Measurements from ENCODE around the gene FOXN3.

Gene FOXN3

GRCh38 chr14:89356927-89357326 lies 60.1 kb downstream of the FOXN3 start:
- no peak overlapping the region for H4K8ac ChIP-seq (ENCODE audit: low read depth, low read length)
- H3K36me3 ChIP-seq (ENCODE audit: control insufficient read depth, insufficient read depth, low read length) = no peaks in the 10 kb centered on the region
- no peak for DNase-seq
- H3K4me2 ChIP-seq (ENCODE audit: low read length) = no peak overlapping the region
- H4K5ac ChIP-seq (ENCODE audit: low read length) = no peak overlapping the region
- H3K4me1 ChIP-seq (ENCODE audit: control insufficient read depth, low read depth, low read length) = peaks cover 7% of the 10 kb centered on the region
- H3K23ac ChIP-seq (ENCODE audit: low read length) = no peak overlapping the region
- H2BK5ac ChIP-seq (ENCODE audit: low read length) = no peak overlapping the region
- H3K56ac ChIP-seq (ENCODE audit: low read length) = no peak overlapping the region
- H3K9ac ChIP-seq (ENCODE audit: low read length) = no peak overlapping the region
- H2AK5ac ChIP-seq (ENCODE audit: low read length) = no peak overlapping the region
- no CpG with 5 or more reads among the region's 5 CpGs for WGBS (ENCODE audit: extremely low coverage, insufficient coverage, low lambda C conversion rate)
- no peak overlapping the region for H3K18ac ChIP-seq (ENCODE audit: low read length)
- peaks cover 21% of the 10 kb centered on the region for H3K79me2 ChIP-seq (ENCODE audit: control insufficient read depth, insufficient read depth, low read length)
- H3K4me3 ChIP-seq (ENCODE audit: low read length) = no peak overlapping the region
- H3K27me3 ChIP-seq (ENCODE audit: insufficient read depth, low read length, poor library complexity) = no peaks in the 10 kb centered on the region
- peaks cover 3% of the 10 kb centered on the region for H3K79me1 ChIP-seq (ENCODE audit: low read length)
- no peak overlapping the region for H2BK120ac ChIP-seq (ENCODE audit: low read depth, low read length)
- H3K27ac ChIP-seq (ENCODE audit: low read depth, low read length) = no peak overlapping the region
- no peak overlapping the region for H2BK15ac ChIP-seq (replicated peaks; ENCODE audit: low read depth)
- H3K4ac ChIP-seq (ENCODE audit: low read depth, low read length) = no peak overlapping the region

GRCh38 chr14:89356496-89356895 lies 60.5 kb downstream of the FOXN3 start:
- Histone ChIP-seq H3K79me1 (ENCODE audit: low read length) (peaks cover 3% of the 10 kb centered on the region), H3K4me1 (ENCODE audit: control insufficient read depth, low read depth, low read length) (peaks cover 9% of the 10 kb centered on the region), H3K9ac (ENCODE audit: low read length) (no peak overlapping the region), H2BK15ac (replicated peaks; ENCODE audit: low read depth) (no peak overlapping the region), H4K8ac (ENCODE audit: low read depth, low read length) (no peak overlapping the region), H3K4ac (ENCODE audit: low read depth, low read length) (no peak overlapping the region), H3K23ac (ENCODE audit: low read length) (no peak overlapping the region), H2BK120ac (ENCODE audit: low read depth, low read length) (no peak overlapping the region), H3K4me3 (ENCODE audit: low read length) (no peak overlapping the region), H4K5ac (ENCODE audit: low read length) (no peak overlapping the region), H3K36me3 (ENCODE audit: control insufficient read depth, insufficient read depth, low read length) (no peaks in the 10 kb centered on the region), H3K56ac (ENCODE audit: low read length) (no peak overlapping the region), H2AK5ac (ENCODE audit: low read length) (no peak overlapping the region), H3K4me2 (ENCODE audit: low read length) (no peak overlapping the region), H3K18ac (ENCODE audit: low read length) (no peak overlapping the region), H3K27ac (ENCODE audit: low read depth, low read length) (no peak overlapping the region), H3K79me2 (ENCODE audit: control insufficient read depth, insufficient read depth, low read length) (peaks cover 21% of the 10 kb centered on the region), H3K27me3 (ENCODE audit: insufficient read depth, low read length, poor library complexity) (no peaks in the 10 kb centered on the region), H2BK5ac (ENCODE audit: low read length) (no peak overlapping the region)
- WGBS (ENCODE audit: extremely low coverage, insufficient coverage, low lambda C conversion rate) = no CpG with 5 or more reads among the region's 3 CpGs
- no peak for DNase-seq

- Histone ChIP-seq H3K4ac (ENCODE audit: low read depth, low read length) (no peak overlapping the region), H3K4me2 (ENCODE audit: low read length) (no peak overlapping the region)
- WGBS (ENCODE audit: extremely low coverage, insufficient coverage, low lambda C conversion rate) = no CpG with 5 or more reads among the region's 3 CpGs
These were observed 63.3 kb downstream of the FOXN3 start for GRCh38 chr14:89353766-89354113.

GRCh38 chr14:89352976-89353765 lies 63.9 kb downstream of the FOXN3 start:
- no peaks in the 10 kb centered on the region for H3K27me3 ChIP-seq (ENCODE audit: insufficient read depth, low read length, poor library complexity)
- no peak overlapping the region for H3K4ac ChIP-seq (ENCODE audit: low read depth, low read length)
- WGBS (ENCODE audit: extremely low coverage, insufficient coverage, low lambda C conversion rate) = no CpG with 5 or more reads among the region's 6 CpGs
- peak overlapping the region; percentile 70 for H4K8ac ChIP-seq (ENCODE audit: low read depth, low read length)
- H3K79me1 ChIP-seq (ENCODE audit: low read length) = peaks cover 7% of the 10 kb centered on the region
- no peak for DNase-seq
- no peak overlapping the region for H3K23ac ChIP-seq (ENCODE audit: low read length)
- H3K27ac ChIP-seq (ENCODE audit: low read depth, low read length) = peak overlapping the region; percentile 78
- H3K56ac ChIP-seq (ENCODE audit: low read length) = no peak overlapping the region
- H3K4me3 ChIP-seq (ENCODE audit: low read length) = no peak overlapping the region
- H2BK15ac ChIP-seq (replicated peaks; ENCODE audit: low read depth) = no peak overlapping the region
- no peak overlapping the region for H4K5ac ChIP-seq (ENCODE audit: low read length)
- peaks cover 10% of the 10 kb centered on the region for H3K4me1 ChIP-seq (ENCODE audit: control insufficient read depth, low read depth, low read length)
- H2AK5ac ChIP-seq (ENCODE audit: low read length) = no peak overlapping the region
- H2BK120ac ChIP-seq (ENCODE audit: low read depth, low read length) = peak overlapping the region; percentile 35
- peaks cover 25% of the 10 kb centered on the region for H3K79me2 ChIP-seq (ENCODE audit: control insufficient read depth, insufficient read depth, low read length)
- peak overlapping the region; percentile 34 for H3K18ac ChIP-seq (ENCODE audit: low read length)
- H3K36me3 ChIP-seq (ENCODE audit: control insufficient read depth, insufficient read depth, low read length) = peaks cover 4% of the 10 kb centered on the region
- H3K9ac ChIP-seq (ENCODE audit: low read length) = no peak overlapping the region
- H2BK5ac ChIP-seq (ENCODE audit: low read length) = no peak overlapping the region
- H3K4me2 ChIP-seq (ENCODE audit: low read length) = no peak overlapping the region

More at GRCh38 chr14:89353766-89354113, 63.3 kb downstream of the FOXN3 start:
- H3K79me1 ChIP-seq (ENCODE audit: low read length) = peaks cover 5% of the 10 kb centered on the region
- H2BK15ac ChIP-seq (replicated peaks; ENCODE audit: low read depth) = no peak overlapping the region
- H3K27ac ChIP-seq (ENCODE audit: low read depth, low read length) = no peak overlapping the region
- no peak overlapping the region for H4K8ac ChIP-seq (ENCODE audit: low read depth, low read length)
- no peak overlapping the region for H3K56ac ChIP-seq (ENCODE audit: low read length)
- no peaks in the 10 kb centered on the region for H3K27me3 ChIP-seq (ENCODE audit: insufficient read depth, low read length, poor library complexity)
- H3K4me1 ChIP-seq (ENCODE audit: control insufficient read depth, low read depth, low read length) = peaks cover 10% of the 10 kb centered on the region
- H3K18ac ChIP-seq (ENCODE audit: low read length) = no peak overlapping the region
- no peak overlapping the region for H2BK5ac ChIP-seq (ENCODE audit: low read length)
- no peak overlapping the region for H2BK120ac ChIP-seq (ENCODE audit: low read depth, low read length)
- no peak overlapping the region for H3K4me3 ChIP-seq (ENCODE audit: low read length)
- H2AK5ac ChIP-seq (ENCODE audit: low read length) = no peak overlapping the region
- peaks cover 4% of the 10 kb centered on the region for H3K36me3 ChIP-seq (ENCODE audit: control insufficient read depth, insufficient read depth, low read length)
- DNase-seq = no peak
- H3K79me2 ChIP-seq (ENCODE audit: control insufficient read depth, insufficient read depth, low read length) = peaks cover 27% of the 10 kb centered on the region
- H4K5ac ChIP-seq (ENCODE audit: low read length) = no peak overlapping the region
- H3K9ac ChIP-seq (ENCODE audit: low read length) = no peak overlapping the region
- H3K23ac ChIP-seq (ENCODE audit: low read length) = no peak overlapping the region

GRCh38 chr14:89351516-89352404 lies 65.3 kb downstream of the FOXN3 start:
- no peak overlapping the region for H4K8ac ChIP-seq (ENCODE audit: low read depth, low read length)
- H3K4me3 ChIP-seq (ENCODE audit: low read length) = no peak overlapping the region
- H3K27ac ChIP-seq (ENCODE audit: low read depth, low read length) = peak overlapping the region; percentile 78
- peak overlapping the region; percentile 45 for H3K9ac ChIP-seq (ENCODE audit: low read length)
- no peaks in the 10 kb centered on the region for H3K27me3 ChIP-seq (ENCODE audit: insufficient read depth, low read length, poor library complexity)
- peaks cover 4% of the 10 kb centered on the region for H3K36me3 ChIP-seq (ENCODE audit: control insufficient read depth, insufficient read depth, low read length)
- H2AK5ac ChIP-seq (ENCODE audit: low read length) = peak overlapping the region; percentile 78
- peaks cover 10% of the 10 kb centered on the region for H3K4me1 ChIP-seq (ENCODE audit: control insufficient read depth, low read depth, low read length)
- H3K4ac ChIP-seq (ENCODE audit: low read depth, low read length) = peak overlapping the region; percentile 64
- H3K4me2 ChIP-seq (ENCODE audit: low read length) = no peak overlapping the region
- no peak overlapping the region for H2BK15ac ChIP-seq (replicated peaks; ENCODE audit: low read depth)
- H2BK5ac ChIP-seq (ENCODE audit: low read length) = peak overlapping the region; percentile 70
- peaks cover 25% of the 10 kb centered on the region for H3K79me2 ChIP-seq (ENCODE audit: control insufficient read depth, insufficient read depth, low read length)
- H3K23ac ChIP-seq (ENCODE audit: low read length) = no peak overlapping the region
- H3K18ac ChIP-seq (ENCODE audit: low read length) = peak overlapping the region; percentile 92
- H3K79me1 ChIP-seq (ENCODE audit: low read length) = peaks cover 14% of the 10 kb centered on the region
- DNase-seq = peak; percentile 66
- no peak overlapping the region for H4K5ac ChIP-seq (ENCODE audit: low read length)
- peak overlapping the region; percentile 35 for H2BK120ac ChIP-seq (ENCODE audit: low read depth, low read length)
- WGBS (ENCODE audit: extremely low coverage, insufficient coverage, low lambda C conversion rate) = no CpG with 5 or more reads among the region's 15 CpGs
- peak overlapping the region; percentile 64 for H3K56ac ChIP-seq (ENCODE audit: low read length)
